Measurements from ENCODE around the gene GIT1.

DNA sequence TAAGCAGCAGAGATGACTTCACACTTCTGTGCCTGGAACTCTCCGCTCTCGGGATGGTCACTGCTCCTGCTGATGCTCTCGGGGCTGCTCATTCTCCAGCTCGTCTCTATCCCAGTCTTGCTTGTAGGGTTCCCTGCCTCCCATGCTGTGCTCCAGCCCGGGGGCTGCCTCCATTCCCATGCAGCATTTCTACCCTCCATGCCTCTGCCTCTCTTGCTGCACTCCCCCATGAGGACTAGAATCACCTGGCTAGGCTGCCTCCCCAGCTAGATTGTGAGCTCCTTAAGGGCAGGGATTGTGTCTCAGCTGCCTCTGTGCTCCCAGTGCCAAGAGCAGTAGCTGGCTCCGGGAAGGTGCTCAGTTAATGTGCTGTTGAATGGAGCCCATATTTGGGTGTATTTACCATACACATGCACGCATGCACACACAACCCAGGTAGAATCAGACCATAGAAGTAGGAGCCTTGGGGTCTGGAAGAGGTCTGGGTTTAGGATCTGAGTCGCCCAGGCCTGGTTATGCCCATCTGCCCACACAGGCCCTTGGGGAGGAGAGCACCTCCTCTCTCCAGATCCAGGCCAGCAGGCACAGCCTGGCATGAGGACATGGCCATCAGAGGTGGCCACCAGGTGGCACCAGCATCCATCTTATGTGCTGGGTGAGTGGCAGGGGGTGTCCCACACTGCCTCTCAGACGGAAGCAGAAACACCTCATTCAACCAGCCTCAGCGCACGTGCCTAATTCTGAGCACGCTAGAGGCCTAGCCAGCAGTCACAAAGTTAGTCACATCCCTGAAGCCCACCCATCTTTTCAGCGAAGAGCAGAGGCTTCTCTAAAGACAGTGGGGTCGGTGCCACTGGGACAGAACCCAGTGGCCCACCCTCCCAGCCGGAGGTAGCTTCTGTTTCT is 9.3 kb downstream of the GIT1 start:
- peak; percentile 96 for TF ChIP-seq CTCF (IDR thresholded peaks at IDR 0.05; ENCODE audit: low read length)
- no peak for TF ChIP-seq EZH2 (IDR thresholded peaks at IDR 0.05; ENCODE audit: borderline replicate concordance, low read length)
